ENCODE results near the gene PTPN2.

PTPN2 gene

DNA sequence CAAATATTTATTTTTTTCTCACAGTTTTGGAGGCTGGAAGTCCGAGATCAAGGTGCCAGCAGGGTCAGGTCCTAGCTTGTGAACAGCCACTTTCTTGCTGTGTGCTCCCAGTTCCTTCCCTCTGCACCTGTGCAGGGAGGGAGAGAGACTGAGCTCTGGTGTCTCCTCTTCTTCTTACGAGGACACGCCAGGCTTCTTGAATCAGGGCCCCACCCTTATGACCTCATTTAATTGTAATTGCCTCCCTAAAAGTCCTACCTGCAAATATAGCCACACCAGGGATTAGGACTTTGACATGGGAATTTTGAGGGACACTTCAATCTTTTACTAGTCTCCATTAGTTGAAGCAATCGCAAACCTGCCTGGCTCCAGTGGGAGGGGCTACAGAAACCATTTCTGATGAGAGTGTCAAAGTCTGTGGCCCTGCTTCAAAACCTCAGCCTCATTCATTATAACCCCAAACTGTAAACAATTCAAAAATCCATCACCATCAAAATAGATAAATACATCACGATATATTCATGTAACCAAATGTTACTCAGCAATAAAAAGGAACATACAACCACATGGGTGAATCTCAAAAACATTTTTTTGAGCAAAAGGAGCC, 45.5 kb upstream of the PTPN2 start:
- no peak overlapping the region for H3K27ac ChIP-seq (ENCODE audit: low read depth, low read length)
- DNase-seq: no peak
- no peak overlapping the region for H2AFZ ChIP-seq (ENCODE audit: insufficient read depth, low read length, poor library complexity)
- H3K4me2 ChIP-seq (ENCODE audit: low read length): no peak overlapping the region
- H2BK12ac ChIP-seq (ENCODE audit: low read length): no peak overlapping the region
- no peaks in the 10 kb centered on the region for H3K79me2 ChIP-seq (ENCODE audit: control insufficient read depth, insufficient read depth, low read length, poor library complexity)
- no peak overlapping the region for H2BK120ac ChIP-seq (ENCODE audit: insufficient read depth, low read length, poor library complexity)
- H3K4ac ChIP-seq (ENCODE audit: low read depth, low read length): no peak overlapping the region
- H3K9ac ChIP-seq (ENCODE audit: low read length): no peak overlapping the region
- H2BK5ac ChIP-seq (ENCODE audit: low read depth, low read length, poor library complexity): no peak overlapping the region
- no peak overlapping the region for H3K23ac ChIP-seq (ENCODE audit: low read length)
- no peaks in the 10 kb centered on the region for H3K36me3 ChIP-seq (ENCODE audit: control insufficient read depth in 1 of 2, insufficient read depth in 2 of 2, low read length in 2 of 2)
- H3K79me1 ChIP-seq (ENCODE audit: low read length): no peaks in the 10 kb centered on the region
- H3K27me3 ChIP-seq (ENCODE audit: insufficient read depth, low read length): no peaks in the 10 kb centered on the region
- no peak overlapping the region for H3K18ac ChIP-seq (ENCODE audit: low read length)
- WGBS (ENCODE audit: extremely low coverage, insufficient coverage, insufficient read length): no CpG with 5 or more reads among the region's 5 CpGs
- no peak overlapping the region for H4K91ac ChIP-seq (ENCODE audit: low read depth, low read length)
- H4K8ac ChIP-seq (ENCODE audit: low read depth, low read length): no peak overlapping the region
- H4K12ac ChIP-seq (ENCODE audit: low read depth, low read length): no peak overlapping the region
- H3K14ac ChIP-seq (ENCODE audit: low read length): no peak overlapping the region
- no peaks in the 10 kb centered on the region for H3K4me1 ChIP-seq (ENCODE audit: control insufficient read depth in 1 of 2, insufficient read depth in 2 of 2, low read length in 2 of 2)
- no peak overlapping the region for H3K4me3 ChIP-seq (ENCODE audit: low read depth, low read length)
- H3K9me3 ChIP-seq (ENCODE audit: insufficient read depth, low read depth, low read length): no peaks in the 10 kb centered on the region
- H2AK5ac ChIP-seq (ENCODE audit: low read length): no peak overlapping the region

DNA sequence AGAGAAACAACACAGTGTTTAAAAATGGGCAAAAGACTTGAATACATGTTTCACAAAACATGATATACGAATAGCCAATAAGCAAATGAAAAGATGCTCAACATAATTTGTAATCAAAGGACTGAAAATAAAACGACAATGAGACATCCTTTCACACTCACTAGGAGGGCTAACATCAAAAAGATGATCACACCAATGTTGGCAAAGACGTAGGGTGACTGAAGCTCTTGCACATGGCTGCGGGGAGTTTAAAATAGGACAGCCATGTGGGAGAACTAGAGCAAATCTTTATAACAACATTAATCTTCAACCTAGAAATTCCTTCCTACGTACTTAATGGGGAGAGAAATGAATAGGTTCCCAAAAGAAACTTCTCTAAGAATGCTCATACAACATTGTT, 44.6 kb upstream of the PTPN2 start:
- no peak overlapping the region for H3K9ac ChIP-seq (ENCODE audit: low read length)
- H4K12ac ChIP-seq (ENCODE audit: low read depth, low read length): no peak overlapping the region
- H3K4me1 ChIP-seq (ENCODE audit: control insufficient read depth in 1 of 2, insufficient read depth in 2 of 2, low read length in 2 of 2): no peaks in the 10 kb centered on the region
- no peak overlapping the region for H2AFZ ChIP-seq (ENCODE audit: insufficient read depth, low read length, poor library complexity)
- no peaks in the 10 kb centered on the region for H3K79me2 ChIP-seq (ENCODE audit: control insufficient read depth, insufficient read depth, low read length, poor library complexity)
- H3K23ac ChIP-seq (ENCODE audit: low read length): no peak overlapping the region
- no peak overlapping the region for H3K4me2 ChIP-seq (ENCODE audit: low read length)
- no peak overlapping the region for H3K18ac ChIP-seq (ENCODE audit: low read length)
- no peak overlapping the region for H2BK12ac ChIP-seq (ENCODE audit: low read length)
- no peaks in the 10 kb centered on the region for H3K9me3 ChIP-seq (ENCODE audit: insufficient read depth, low read depth, low read length)
- no peak for DNase-seq
- H3K36me3 ChIP-seq (ENCODE audit: control insufficient read depth in 1 of 2, insufficient read depth in 2 of 2, low read length in 2 of 2): no peaks in the 10 kb centered on the region
- no peaks in the 10 kb centered on the region for H3K79me1 ChIP-seq (ENCODE audit: low read length)
- no peak overlapping the region for H3K4me3 ChIP-seq (ENCODE audit: low read depth, low read length)
- WGBS (ENCODE audit: extremely low coverage, insufficient coverage, insufficient read length): no CpG with 5 or more reads among the region's 5 CpGs
- H2BK120ac ChIP-seq (ENCODE audit: insufficient read depth, low read length, poor library complexity): no peak overlapping the region
- H4K91ac ChIP-seq (ENCODE audit: low read depth, low read length): no peak overlapping the region
- H3K27ac ChIP-seq (ENCODE audit: low read depth, low read length): no peak overlapping the region
- H2AK5ac ChIP-seq (ENCODE audit: low read length): no peak overlapping the region
- no peak overlapping the region for H3K14ac ChIP-seq (ENCODE audit: low read length)
- no peak overlapping the region for H2BK5ac ChIP-seq (ENCODE audit: low read depth, low read length, poor library complexity)
- no peak overlapping the region for H3K4ac ChIP-seq (ENCODE audit: low read depth, low read length)
- H4K8ac ChIP-seq (ENCODE audit: low read depth, low read length): no peak overlapping the region
- H3K27me3 ChIP-seq (ENCODE audit: insufficient read depth, low read length): no peaks in the 10 kb centered on the region

DNA sequence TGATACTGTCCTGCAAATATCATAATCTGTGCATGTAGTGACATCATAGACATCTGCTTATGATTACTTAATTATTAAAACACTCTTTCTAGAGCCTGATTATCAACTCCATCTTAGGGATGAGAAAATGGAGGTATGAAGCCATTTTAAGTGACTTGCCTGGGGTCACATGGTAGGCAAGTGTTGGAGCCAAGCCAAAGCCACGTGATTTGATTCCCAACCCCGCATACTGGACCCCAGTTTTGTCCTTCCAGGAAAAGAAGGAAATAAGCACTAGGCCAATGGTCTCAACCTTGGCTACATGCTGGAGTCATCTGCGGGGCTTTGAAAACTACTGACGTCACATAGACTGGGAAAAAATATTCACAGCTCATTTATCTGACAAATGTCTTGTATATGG, 44.2 kb upstream of the PTPN2 start:
- H3K4ac ChIP-seq (ENCODE audit: low read depth, low read length): no peak overlapping the region
- H3K9ac ChIP-seq (ENCODE audit: low read length): no peak overlapping the region
- H2AK5ac ChIP-seq (ENCODE audit: low read length): no peak overlapping the region
- H3K9me3 ChIP-seq (ENCODE audit: insufficient read depth, low read depth, low read length): no peaks in the 10 kb centered on the region
- H3K14ac ChIP-seq (ENCODE audit: low read length): no peak overlapping the region
- no peaks in the 10 kb centered on the region for H3K36me3 ChIP-seq (ENCODE audit: control insufficient read depth in 1 of 2, insufficient read depth in 2 of 2, low read length in 2 of 2)
- no CpG with 5 or more reads among the region's 4 CpGs for WGBS (ENCODE audit: extremely low coverage, insufficient coverage, insufficient read length)
- H3K4me3 ChIP-seq (ENCODE audit: low read depth, low read length): no peak overlapping the region
- no peak for DNase-seq
- H2BK120ac ChIP-seq (ENCODE audit: insufficient read depth, low read length, poor library complexity): no peak overlapping the region
- H3K4me1 ChIP-seq (ENCODE audit: control insufficient read depth in 1 of 2, insufficient read depth in 2 of 2, low read length in 2 of 2): no peaks in the 10 kb centered on the region
- no peak overlapping the region for H3K18ac ChIP-seq (ENCODE audit: low read length)
- H2BK12ac ChIP-seq (ENCODE audit: low read length): no peak overlapping the region
- no peak overlapping the region for H4K91ac ChIP-seq (ENCODE audit: low read depth, low read length)
- H3K27ac ChIP-seq (ENCODE audit: low read depth, low read length): no peak overlapping the region
- H4K12ac ChIP-seq (ENCODE audit: low read depth, low read length): no peak overlapping the region
- H2AFZ ChIP-seq (ENCODE audit: insufficient read depth, low read length, poor library complexity): no peak overlapping the region
- no peaks in the 10 kb centered on the region for H3K79me2 ChIP-seq (ENCODE audit: control insufficient read depth, insufficient read depth, low read length, poor library complexity)
- H3K23ac ChIP-seq (ENCODE audit: low read length): no peak overlapping the region
- H4K8ac ChIP-seq (ENCODE audit: low read depth, low read length): no peak overlapping the region
- H2BK5ac ChIP-seq (ENCODE audit: low read depth, low read length, poor library complexity): no peak overlapping the region
- no peaks in the 10 kb centered on the region for H3K27me3 ChIP-seq (ENCODE audit: insufficient read depth, low read length)
- no peaks in the 10 kb centered on the region for H3K79me1 ChIP-seq (ENCODE audit: low read length)
- H3K4me2 ChIP-seq (ENCODE audit: low read length): no peak overlapping the region

DNA sequence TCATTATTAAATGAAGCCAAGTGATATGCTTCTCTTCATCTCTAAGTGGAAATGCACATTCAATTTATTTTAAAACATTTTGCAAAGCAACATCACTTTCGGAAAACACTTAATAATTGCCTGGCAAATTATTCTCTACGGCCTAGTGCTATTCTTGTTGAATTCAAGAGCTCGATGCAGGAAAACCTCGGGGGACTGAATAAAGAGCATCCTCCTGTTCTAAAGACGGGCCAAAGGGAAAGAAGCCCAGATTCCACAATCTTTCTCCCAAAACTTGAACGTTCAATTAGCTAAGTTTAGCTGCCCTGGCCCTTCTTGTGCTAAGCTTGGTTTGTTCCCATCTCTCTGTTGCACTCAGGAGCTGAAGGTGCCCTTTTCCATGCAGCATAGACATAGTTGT, 40.6 kb upstream of the PTPN2 start:
- H3K4me3 ChIP-seq (ENCODE audit: low read depth, low read length): no peak overlapping the region
- H3K4me2 ChIP-seq (ENCODE audit: low read length): no peak overlapping the region
- H4K91ac ChIP-seq (ENCODE audit: low read depth, low read length): no peak overlapping the region
- no peaks in the 10 kb centered on the region for H3K36me3 ChIP-seq (ENCODE audit: control insufficient read depth in 1 of 2, insufficient read depth in 2 of 2, low read length in 2 of 2)
- no peak overlapping the region for H3K4ac ChIP-seq (ENCODE audit: low read depth, low read length)
- H3K27me3 ChIP-seq (ENCODE audit: insufficient read depth, low read length): no peaks in the 10 kb centered on the region
- no peaks in the 10 kb centered on the region for H3K79me1 ChIP-seq (ENCODE audit: low read length)
- DNase-seq: no peak
- H3K27ac ChIP-seq (ENCODE audit: low read depth, low read length): no peak overlapping the region
- no peak overlapping the region for H2BK12ac ChIP-seq (ENCODE audit: low read length)
- no peak overlapping the region for H2BK120ac ChIP-seq (ENCODE audit: insufficient read depth, low read length, poor library complexity)
- no peaks in the 10 kb centered on the region for H3K9me3 ChIP-seq (ENCODE audit: insufficient read depth, low read depth, low read length)
- no peak overlapping the region for H2AK5ac ChIP-seq (ENCODE audit: low read length)
- no peak overlapping the region for H2BK5ac ChIP-seq (ENCODE audit: low read depth, low read length, poor library complexity)
- no peak overlapping the region for H4K8ac ChIP-seq (ENCODE audit: low read depth, low read length)
- H3K9ac ChIP-seq (ENCODE audit: low read length): no peak overlapping the region
- WGBS (ENCODE audit: extremely low coverage, insufficient coverage, insufficient read length): no CpG with 5 or more reads among the region's 6 CpGs
- no peak overlapping the region for H3K18ac ChIP-seq (ENCODE audit: low read length)
- H2AFZ ChIP-seq (ENCODE audit: insufficient read depth, low read length, poor library complexity): no peak overlapping the region
- no peaks in the 10 kb centered on the region for H3K4me1 ChIP-seq (ENCODE audit: control insufficient read depth in 1 of 2, insufficient read depth in 2 of 2, low read length in 2 of 2)
- no peak overlapping the region for H3K23ac ChIP-seq (ENCODE audit: low read length)
- no peak overlapping the region for H4K12ac ChIP-seq (ENCODE audit: low read depth, low read length)
- H3K14ac ChIP-seq (ENCODE audit: low read length): no peak overlapping the region
- no peaks in the 10 kb centered on the region for H3K79me2 ChIP-seq (ENCODE audit: control insufficient read depth, insufficient read depth, low read length, poor library complexity)

All from trophoblast cell (in vitro differentiated cells and primary cell).